ENCODE measurements around the gene TTC33. TPM values are rescaled to one million over a fixed set of nuclear protein-coding genes. Genes with fewer than 3 reads are reported as not detected.

The TTC33 gene
- total and polyA plus RNA-seq, 7 donors = 11.0 to 38.5 (median 25.3) TPM

GRCh38 chr5:40605295-40605958, 150.3 kb downstream of the TTC33 start:
- no peak for TF ChIP-seq CTCF (IDR thresholded peaks at IDR 0.05)
- no peaks in the 10 kb centered on the region for H3K9me3 ChIP-seq
- DNase-seq (no peak), ATAC-seq (no peak)
- no peaks in the 10 kb centered on the region for H3K4me1 ChIP-seq
- no peak overlapping the region for H3K27ac ChIP-seq
- no peaks in the 10 kb centered on the region for H3K36me3 ChIP-seq (ENCODE audit: insufficient read depth in 1 of 2, low read depth in 1 of 2)
- intact Hi-C loops (cut with DNase I) = no loop called here
- WGBS, 3 donors = 40 to 60% (median 44%) methylated on average over 4 of the region's 4 CpGs
- H3K4me3 ChIP-seq = no peak overlapping the region
- H3K27me3 ChIP-seq (ENCODE audit: insufficient read depth in 3 of 3, low read length in 2 of 3) = no peaks in the 10 kb centered on the region

GRCh38 chr5:40603378-40603777, 152.4 kb downstream of the TTC33 start:
- no peak overlapping the region for H3K27ac ChIP-seq
- WGBS, 3 donors = 45 to 64% (median 54%) methylated on average over 1 of the region's 1 CpG
- H3K4me1 ChIP-seq = no peaks in the 10 kb centered on the region
- no peaks in the 10 kb centered on the region for H3K36me3 ChIP-seq (ENCODE audit: insufficient read depth in 1 of 2, low read depth in 1 of 2)
- ATAC-seq = no peak
- no peaks in the 10 kb centered on the region for H3K9me3 ChIP-seq
- H3K27me3 ChIP-seq (ENCODE audit: insufficient read depth in 3 of 3, low read length in 2 of 3) = no peaks in the 10 kb centered on the region
- intact Hi-C loops (cut with DNase I) = no loop called here
- no peak for DNase-seq
- H3K4me3 ChIP-seq = no peak overlapping the region
- TF ChIP-seq CTCF (IDR thresholded peaks at IDR 0.05) = no peak

- no peaks in the 10 kb centered on the region for H3K4me1 ChIP-seq
- H3K4me3 ChIP-seq = no peak overlapping the region
- no peaks in the 10 kb centered on the region for H3K9me3 ChIP-seq
- DNase-seq = no peak
- TF ChIP-seq CTCF (IDR thresholded peaks at IDR 0.05) = no peak
- H3K27me3 ChIP-seq (ENCODE audit: insufficient read depth in 3 of 3, low read length in 2 of 3) = no peaks in the 10 kb centered on the region
- ATAC-seq = no peak
- H3K27ac ChIP-seq = no peak overlapping the region
- intact Hi-C loops (cut with DNase I) = no loop called here
- H3K36me3 ChIP-seq (ENCODE audit: insufficient read depth in 1 of 2, low read depth in 1 of 2) = no peaks in the 10 kb centered on the region
Measured at GRCh38 chr5:40601198-40601868, 154.4 kb downstream of the TTC33 start.

GRCh38 chr5:40600383-40600782, 155.4 kb downstream of the TTC33 start:
- 80 to 92% (median 88%) methylated on average over 1 of the region's 1 CpG for WGBS, 3 donors
- ATAC-seq (no peak), DNase-seq (no peak)
- intact Hi-C loops (cut with DNase I) = no loop called here
- no peak for TF ChIP-seq CTCF (IDR thresholded peaks at IDR 0.05)
- H3K36me3 ChIP-seq (ENCODE audit: insufficient read depth in 1 of 2, low read depth in 1 of 2) = no peaks in the 10 kb centered on the region
- H3K27ac ChIP-seq = no peak overlapping the region
- no peaks in the 10 kb centered on the region for H3K4me1 ChIP-seq
- no peak overlapping the region for H3K4me3 ChIP-seq
- no peaks in the 10 kb centered on the region for H3K9me3 ChIP-seq
- H3K27me3 ChIP-seq (ENCODE audit: insufficient read depth in 3 of 3, low read length in 2 of 3) = no peaks in the 10 kb centered on the region

- intact Hi-C loops (cut with DNase I) = no loop called here
- H3K4me3 ChIP-seq = no peak overlapping the region
- DNase-seq = no peak
- no peaks in the 10 kb centered on the region for H3K9me3 ChIP-seq
- H3K4me1 ChIP-seq = no peaks in the 10 kb centered on the region
- no peaks in the 10 kb centered on the region for H3K27me3 ChIP-seq (ENCODE audit: insufficient read depth in 3 of 3, low read length in 2 of 3)
- no peak overlapping the region for H3K27ac ChIP-seq
- TF ChIP-seq CTCF (IDR thresholded peaks at IDR 0.05) = no peak
- ATAC-seq = no peak
- H3K36me3 ChIP-seq (ENCODE audit: insufficient read depth in 1 of 2, low read depth in 1 of 2) = no peaks in the 10 kb centered on the region
Measured at GRCh38 chr5:40599676-40600075, 156.1 kb downstream of the TTC33 start.

Measured in psoas muscle (tissue), 8 donors.